ENCODE data around the gene ATXN2L.
"Not testable (repeated sequence)": the region's sequence is repeated elsewhere in the genome, so short reads cannot be mapped to it uniquely, and the experiment has no call there.

ATXN2L gene

DNA sequence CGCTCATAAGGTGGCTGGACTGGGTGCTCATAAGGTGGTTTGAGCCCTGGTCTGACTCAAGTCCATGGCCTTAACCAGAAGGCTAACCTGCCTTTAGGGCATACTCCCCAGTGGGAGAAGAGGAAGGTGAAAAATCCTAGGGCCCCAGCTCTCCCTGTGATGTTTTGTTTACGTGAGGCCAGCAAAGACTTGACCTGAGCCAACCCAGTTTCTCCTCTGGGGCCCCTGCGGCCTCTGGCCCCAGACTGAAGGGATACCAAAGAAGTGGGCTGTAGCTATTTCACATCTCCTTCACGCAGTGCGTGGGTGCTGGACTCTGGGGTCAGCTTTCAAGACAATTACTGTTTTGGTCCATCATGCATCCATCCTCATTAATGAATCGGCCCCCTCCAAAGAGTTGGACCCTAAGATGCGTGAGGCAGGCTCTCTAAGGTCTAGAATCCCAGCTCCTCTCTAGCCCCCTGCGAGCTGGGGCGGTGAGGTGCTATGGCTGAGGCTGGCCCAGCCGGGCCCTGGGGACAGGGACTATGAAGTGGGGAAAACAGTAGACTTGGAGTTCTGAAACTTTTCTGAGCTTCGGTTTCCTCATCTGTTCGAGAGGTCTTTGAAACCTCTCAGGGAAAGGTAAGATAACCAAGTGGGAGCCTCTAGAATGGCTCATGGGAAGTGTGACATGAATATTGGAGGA is 42.3 kb downstream of the ATXN2L start:
- DNase-seq (ENCODE audit: low spot score): no peak
- in situ Hi-C loops (cut with MboI; ENCODE audit: low sequenced_read_pairs, unreplicated experiment): no loop called here

DNA sequence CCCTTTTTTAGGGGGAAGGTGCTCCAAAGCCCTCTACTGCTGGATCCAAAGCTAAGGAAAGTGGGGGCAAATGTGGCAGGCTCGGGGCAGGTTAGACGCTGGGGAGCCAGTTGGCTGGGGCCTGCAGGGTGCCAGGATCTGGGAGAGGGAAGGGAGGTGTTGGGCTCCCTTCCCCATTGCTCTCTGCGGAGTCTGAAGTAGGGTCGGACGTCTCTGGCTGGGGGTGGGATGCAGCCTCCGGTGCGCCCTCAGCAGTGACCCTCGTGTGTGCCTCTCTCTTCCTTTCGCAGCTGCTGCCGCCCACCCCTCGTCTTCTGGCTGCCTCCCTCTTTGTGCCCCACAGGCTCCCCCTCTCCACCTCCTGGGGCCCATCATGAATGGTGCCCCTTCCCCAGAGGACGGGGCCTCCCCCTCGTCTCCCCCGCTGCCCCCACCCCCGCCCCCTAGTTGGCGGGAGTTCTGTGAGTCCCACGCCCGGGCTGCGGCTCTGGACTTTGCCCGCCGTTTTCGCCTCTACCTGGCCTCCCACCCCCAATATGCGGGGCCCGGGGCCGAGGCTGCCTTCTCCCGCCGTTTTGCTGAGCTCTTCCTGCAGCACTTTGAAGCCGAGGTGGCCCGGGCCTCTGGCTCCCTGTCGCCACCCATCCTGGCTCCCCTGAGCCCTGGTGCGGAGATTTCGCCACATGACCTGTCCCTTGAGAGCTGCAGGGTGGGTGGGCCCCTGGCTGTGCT is 43.1 kb downstream of the ATXN2L start:
- DNase-seq (ENCODE audit: low spot score): no peak
- TF ChIP-seq, protein P1, sequence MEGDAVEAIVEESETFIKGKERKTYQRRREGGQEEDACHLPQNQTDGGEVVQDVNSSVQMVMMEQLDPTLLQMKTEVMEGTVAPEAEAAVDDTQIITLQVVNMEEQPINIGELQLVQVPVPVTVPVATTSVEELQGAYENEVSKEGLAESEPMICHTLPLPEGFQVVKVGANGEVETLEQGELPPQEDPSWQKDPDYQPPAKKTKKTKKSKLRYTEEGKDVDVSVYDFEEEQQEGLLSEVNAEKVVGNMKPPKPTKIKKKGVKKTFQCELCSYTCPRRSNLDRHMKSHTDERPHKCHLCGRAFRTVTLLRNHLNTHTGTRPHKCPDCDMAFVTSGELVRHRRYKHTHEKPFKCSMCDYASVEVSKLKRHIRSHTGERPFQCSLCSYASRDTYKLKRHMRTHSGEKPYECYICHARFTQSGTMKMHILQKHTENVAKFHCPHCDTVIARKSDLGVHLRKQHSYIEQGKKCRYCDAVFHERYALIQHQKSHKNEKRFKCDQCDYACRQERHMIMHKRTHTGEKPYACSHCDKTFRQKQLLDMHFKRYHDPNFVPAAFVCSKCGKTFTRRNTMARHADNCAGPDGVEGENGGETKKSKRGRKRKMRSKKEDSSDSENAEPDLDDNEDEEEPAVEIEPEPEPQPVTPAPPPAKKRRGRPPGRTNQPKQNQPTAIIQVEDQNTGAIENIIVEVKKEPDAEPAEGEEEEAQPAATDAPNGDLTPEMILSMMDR (IDR thresholded peaks at IDR 0.05; ENCODE audit: borderline replicate concordance, control extremely low read depth, extremely low read depth, insufficient read depth, missing control alignments): no peak
- in situ Hi-C loops (cut with MboI; ENCODE audit: low sequenced_read_pairs, unreplicated experiment): no loop called here

More for the DNA sequence above, 42.3 kb downstream of the ATXN2L start:
- TF ChIP-seq, protein P1 (IDR thresholded peaks at IDR 0.05; ENCODE audit: borderline replicate concordance, control extremely low read depth, extremely low read depth, insufficient read depth, missing control alignments): no peak

DNA sequence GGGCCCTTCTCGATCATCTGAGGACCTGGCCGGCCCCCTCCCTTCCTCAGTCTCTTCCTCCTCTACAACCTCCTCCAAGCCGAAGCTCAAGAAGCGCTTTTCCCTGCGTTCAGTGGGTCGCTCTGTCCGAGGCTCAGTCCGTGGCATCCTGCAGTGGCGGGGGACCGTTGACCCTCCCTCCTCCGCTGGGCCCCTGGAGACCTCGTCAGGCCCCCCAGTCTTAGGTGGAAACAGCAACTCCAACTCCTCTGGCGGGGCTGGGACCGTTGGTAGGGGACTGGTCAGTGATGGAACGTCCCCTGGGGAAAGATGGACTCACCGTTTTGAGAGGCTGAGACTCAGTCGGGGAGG is 43.6 kb downstream of the ATXN2L start:
- in situ Hi-C loops (cut with MboI; ENCODE audit: low sequenced_read_pairs, unreplicated experiment): no loop called here
- no peak for DNase-seq (ENCODE audit: low spot score)
- TF ChIP-seq, protein P1 (IDR thresholded peaks at IDR 0.05; ENCODE audit: borderline replicate concordance, control extremely low read depth, extremely low read depth, insufficient read depth, missing control alignments): no peak

DNA sequence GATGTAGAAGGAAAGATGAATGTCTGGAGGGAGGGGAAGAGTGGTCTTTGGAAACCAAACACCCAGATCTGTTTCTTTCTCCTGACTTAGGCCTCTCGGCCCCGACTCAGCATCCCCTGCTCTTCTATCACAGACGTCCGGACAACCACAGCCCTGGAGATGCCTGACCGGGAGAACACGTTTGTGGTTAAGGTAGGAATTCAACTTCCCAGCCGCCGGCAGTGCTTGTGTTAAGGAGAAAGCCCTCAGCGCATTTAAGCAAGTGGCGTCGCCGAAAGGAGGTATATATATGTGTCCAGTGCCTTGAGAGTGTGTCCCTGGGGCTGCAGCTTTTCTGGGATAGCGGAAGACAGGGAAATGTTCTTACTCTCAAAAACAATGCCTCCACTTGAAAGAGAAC is 44.4 kb downstream of the ATXN2L start:
- TF ChIP-seq, protein P1 (IDR thresholded peaks at IDR 0.05; ENCODE audit: borderline replicate concordance, control extremely low read depth, extremely low read depth, insufficient read depth, missing control alignments): no peak
- in situ Hi-C loops (cut with MboI; ENCODE audit: low sequenced_read_pairs, unreplicated experiment): no loop called here
- no peak for DNase-seq (ENCODE audit: low spot score)

DNA sequence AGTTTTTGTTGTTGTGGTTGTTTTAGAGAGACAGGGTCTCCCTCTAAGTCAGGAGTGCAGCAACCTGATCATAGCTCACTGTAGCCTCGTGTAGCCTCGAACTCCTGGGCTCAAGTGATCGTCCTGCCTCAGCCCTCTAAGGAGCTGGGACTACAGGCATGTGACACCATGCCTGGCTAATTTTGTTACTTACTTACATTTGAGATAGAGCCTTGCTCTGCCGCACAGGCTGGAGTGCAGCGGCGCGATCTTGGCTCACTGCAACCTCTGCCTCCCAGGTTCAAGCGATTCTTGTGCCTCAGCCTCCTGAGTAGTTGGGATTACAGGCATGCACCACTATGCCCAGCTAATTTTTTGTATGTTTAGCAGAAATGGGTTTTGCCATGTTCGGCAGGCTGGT is 44.8 kb downstream of the ATXN2L start:
- DNase-seq (ENCODE audit: low spot score); in situ Hi-C loops (cut with MboI; ENCODE audit: low sequenced_read_pairs, unreplicated experiment): not testable (repeated sequence)

DNA sequence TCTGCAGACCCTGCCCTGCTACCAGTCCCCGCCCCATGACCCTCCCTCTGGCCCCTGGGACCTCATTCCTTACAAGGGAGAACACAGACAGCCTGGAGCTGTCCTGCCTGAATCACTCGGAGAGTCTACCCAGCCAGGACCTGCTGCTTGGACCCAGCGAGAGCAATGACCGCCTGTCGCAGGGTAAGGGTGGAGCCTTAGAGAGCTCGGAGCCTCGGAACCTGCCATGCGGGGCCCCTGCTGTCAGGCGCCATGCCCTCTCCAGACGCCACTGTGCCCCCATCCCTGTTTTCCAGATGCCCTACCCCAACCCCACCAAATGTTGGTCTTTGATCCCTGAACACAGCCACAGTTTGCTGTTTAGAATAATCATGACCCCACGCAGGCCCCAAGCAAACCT is 46.4 kb downstream of the ATXN2L start:
- no peak for DNase-seq (ENCODE audit: low spot score)
- in situ Hi-C loops (cut with MboI; ENCODE audit: low sequenced_read_pairs, unreplicated experiment): no loop called here
- TF ChIP-seq, protein P1 (IDR thresholded peaks at IDR 0.05; ENCODE audit: borderline replicate concordance, control extremely low read depth, extremely low read depth, insufficient read depth, missing control alignments): no peak

GRCh38 chr16:28872952-28873351 is 50.2 kb downstream of the ATXN2L start:
- DNase-seq (ENCODE audit: low spot score): no peak

More at GRCh38 chr16:28872952-28873351, 50.2 kb downstream of the ATXN2L start:
- TF ChIP-seq, protein P1 (IDR thresholded peaks at IDR 0.05; ENCODE audit: borderline replicate concordance, control extremely low read depth, extremely low read depth, insufficient read depth, missing control alignments): no peak
- in situ Hi-C loops (cut with MboI; ENCODE audit: low sequenced_read_pairs, unreplicated experiment): loop anchor here (10.0 kb wide), 1 partner anchor 72 kb away; no protein-coding TSS in a partner anchor
